GM10266 (cell line): ENCODE results near the gene WWOX.
A peak's percentile ranks its signal among the peaks of the same experiment; 100 is the strongest.

Experiments used
- DNase-seq: peaks from one replicate; pipeline ENCODE4 v3.0.0; 2012; ENCODE audit errors: extremely low spot score
- TF ChIP-seq, protein P1 (sequence below): IDR thresholded peaks from 2 replicates; pipeline ENCODE4 v1.5.1; 2012; ENCODE audit warnings: mild to moderate bottlenecking, low read depth; ENCODE audit not compliant: control insufficient read depth, insufficient read depth; ENCODE audit errors: missing control alignments

The WWOX gene

DNA sequence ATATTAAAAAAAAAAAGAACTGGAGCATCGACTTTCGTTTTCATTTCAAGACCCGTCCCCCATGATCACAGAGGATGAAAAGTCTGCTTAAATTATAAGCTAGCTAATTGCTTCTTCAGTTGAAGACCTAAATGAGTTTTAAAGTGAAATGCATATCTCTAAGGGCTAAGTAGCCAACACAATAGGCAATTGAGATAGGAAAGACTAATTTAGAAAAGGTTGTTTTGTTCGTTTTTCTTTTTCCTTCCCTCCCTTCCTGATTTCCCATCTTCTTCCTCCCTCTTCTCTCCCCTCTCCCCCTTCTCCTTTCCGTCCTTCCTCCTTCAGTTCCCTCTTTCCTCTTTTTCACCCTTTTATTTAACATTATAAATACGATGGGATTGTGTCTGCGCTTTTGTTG lies 377.2 kb downstream of the WWOX start:
- TF ChIP-seq, protein P1, sequence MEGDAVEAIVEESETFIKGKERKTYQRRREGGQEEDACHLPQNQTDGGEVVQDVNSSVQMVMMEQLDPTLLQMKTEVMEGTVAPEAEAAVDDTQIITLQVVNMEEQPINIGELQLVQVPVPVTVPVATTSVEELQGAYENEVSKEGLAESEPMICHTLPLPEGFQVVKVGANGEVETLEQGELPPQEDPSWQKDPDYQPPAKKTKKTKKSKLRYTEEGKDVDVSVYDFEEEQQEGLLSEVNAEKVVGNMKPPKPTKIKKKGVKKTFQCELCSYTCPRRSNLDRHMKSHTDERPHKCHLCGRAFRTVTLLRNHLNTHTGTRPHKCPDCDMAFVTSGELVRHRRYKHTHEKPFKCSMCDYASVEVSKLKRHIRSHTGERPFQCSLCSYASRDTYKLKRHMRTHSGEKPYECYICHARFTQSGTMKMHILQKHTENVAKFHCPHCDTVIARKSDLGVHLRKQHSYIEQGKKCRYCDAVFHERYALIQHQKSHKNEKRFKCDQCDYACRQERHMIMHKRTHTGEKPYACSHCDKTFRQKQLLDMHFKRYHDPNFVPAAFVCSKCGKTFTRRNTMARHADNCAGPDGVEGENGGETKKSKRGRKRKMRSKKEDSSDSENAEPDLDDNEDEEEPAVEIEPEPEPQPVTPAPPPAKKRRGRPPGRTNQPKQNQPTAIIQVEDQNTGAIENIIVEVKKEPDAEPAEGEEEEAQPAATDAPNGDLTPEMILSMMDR, result no peak
- no peak for DNase-seq

DNA sequence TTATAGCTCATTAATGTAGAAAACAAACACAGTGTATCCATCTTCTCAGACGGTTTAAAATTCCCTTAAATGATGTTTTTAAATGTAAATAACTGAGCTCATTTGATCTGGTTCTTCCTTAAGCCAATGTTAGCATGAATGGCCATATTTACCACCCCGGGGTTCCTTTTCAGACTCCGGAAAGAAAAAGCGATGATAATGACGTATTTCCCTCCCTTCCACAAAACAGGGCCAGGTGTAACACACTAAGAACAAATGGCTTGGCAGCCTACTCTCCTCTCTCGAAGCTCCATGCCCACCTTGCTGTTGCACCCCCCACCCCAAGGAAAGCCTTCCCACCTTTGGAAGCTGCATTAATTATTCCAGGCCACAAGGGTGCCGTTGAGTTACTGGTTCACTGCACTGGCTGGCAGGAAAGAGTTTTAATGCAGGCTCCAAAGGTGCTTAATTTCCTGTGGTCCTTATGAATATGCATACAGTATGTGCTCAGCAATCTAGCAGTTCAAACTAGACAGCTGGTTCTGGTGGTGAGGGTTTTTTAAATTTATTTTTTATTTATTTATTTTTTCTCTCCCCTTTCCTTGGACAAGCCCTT lies 378.9 kb downstream of the WWOX start:
- no peak for DNase-seq
- TF ChIP-seq, protein P1, result peak; percentile 25

GRCh38 chr16:78479723-78480122 lies 380.3 kb downstream of the WWOX start:
- no peak for DNase-seq
- TF ChIP-seq, protein P1, result no peak

DNA sequence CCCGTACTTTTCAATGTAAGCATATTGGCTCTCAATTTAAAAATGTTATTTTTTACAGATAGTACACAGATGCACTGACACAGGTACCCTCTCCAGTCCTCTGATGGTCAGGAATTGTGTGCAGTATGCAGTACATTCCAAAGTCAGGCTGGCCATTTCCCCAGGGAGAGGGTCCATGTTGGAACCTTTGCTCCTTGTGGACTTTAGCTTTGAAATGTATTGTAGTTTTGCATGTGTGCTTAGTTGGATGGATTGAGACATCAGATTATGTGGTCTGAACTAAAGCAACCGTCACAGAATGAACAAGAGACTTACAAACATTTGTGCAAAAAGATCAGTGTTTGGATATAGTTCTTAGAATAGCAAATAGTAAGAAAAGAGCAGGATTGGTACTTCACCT lies 381.1 kb downstream of the WWOX start:
- DNase-seq, result no peak
- TF ChIP-seq, protein P1, result no peak

- DNase-seq, result no peak
- TF ChIP-seq, protein P1, result no peak
Observed at GRCh38 chr16:78483124-78483992, 383.9 kb downstream of the WWOX start.

DNA sequence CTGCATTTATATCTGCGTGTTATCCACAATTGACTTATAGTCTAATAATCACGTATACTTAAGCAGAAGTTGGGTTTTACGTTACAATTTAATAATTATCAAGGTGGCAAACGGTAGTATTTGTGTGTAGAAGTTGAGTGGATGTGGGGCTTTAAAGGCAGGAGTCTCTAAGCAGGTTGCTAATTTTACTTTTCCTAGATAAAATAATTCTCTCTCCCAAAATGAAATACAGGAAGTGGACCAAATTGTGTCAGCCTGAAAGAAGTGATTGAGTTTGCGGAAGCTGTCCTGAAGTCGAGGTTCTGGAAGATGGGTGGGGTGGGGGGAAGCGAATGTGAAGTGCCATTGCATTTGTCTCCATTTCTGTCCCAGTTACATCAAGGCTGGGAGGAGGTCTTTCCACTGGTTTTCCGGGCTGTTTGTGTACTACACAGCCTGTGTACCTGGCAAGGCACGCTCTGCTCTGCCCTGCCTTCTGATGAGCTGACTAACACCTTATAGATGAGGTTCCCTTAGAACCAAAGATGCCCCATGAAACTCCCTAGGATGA lies 385.1 kb downstream of the WWOX start:
- TF ChIP-seq, protein P1, result no peak
- DNase-seq, result no peak
